DMS114 treated with DMSO at 0.1 percent for 48 hours (cell line): ENCODE measurements around the gene EMX1.

Experiments
- DNase-seq: peaks from one replicate; lab custom pipeline; 2025; ENCODE audit not compliant: unreplicated experiment; lab: John Stamatoyannopoulos, UW

Gene EMX1

DNA sequence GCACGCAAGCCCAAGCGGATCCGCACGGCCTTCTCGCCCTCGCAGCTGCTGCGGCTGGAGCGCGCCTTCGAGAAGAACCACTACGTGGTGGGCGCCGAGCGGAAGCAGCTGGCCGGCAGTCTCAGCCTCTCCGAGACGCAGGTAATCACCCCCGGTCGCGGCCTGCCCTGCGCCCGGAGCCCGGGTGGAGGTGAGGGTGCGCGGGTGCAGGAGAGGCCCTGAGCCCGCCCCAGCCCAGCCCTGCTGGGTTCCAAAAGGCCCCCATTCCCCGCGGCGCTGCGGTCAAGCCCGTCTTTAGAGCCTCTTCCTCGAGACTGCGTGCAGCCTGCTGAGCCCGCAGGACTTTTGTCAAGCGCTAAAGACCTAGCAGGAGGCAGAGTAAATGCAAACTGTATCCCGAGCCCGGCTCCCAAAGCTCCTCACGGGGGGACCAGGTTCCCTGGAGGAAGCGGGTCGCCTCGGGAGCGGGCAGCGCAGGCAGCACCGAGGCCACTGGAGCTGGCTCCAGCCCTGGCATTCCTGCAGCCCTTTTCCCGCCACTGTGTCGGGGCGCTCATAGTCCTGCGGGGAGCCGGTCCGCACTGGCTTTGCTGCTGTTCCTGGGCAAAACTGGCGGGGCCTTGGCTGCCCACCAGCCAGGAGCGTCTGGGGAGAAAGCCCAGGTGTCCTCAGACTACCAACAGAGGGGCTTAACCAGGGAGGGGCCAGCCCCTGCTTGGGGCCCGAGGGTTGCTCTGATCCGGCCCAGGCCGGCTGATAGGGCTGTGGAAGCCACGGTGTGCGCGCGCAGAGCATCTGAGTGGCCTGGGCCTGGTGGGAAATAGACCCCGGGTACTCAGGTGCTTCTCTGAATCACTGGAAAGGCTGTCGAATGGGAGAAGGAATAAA, 7.3 kb downstream of the EMX1 start:
- no peak for DNase-seq

DNA sequence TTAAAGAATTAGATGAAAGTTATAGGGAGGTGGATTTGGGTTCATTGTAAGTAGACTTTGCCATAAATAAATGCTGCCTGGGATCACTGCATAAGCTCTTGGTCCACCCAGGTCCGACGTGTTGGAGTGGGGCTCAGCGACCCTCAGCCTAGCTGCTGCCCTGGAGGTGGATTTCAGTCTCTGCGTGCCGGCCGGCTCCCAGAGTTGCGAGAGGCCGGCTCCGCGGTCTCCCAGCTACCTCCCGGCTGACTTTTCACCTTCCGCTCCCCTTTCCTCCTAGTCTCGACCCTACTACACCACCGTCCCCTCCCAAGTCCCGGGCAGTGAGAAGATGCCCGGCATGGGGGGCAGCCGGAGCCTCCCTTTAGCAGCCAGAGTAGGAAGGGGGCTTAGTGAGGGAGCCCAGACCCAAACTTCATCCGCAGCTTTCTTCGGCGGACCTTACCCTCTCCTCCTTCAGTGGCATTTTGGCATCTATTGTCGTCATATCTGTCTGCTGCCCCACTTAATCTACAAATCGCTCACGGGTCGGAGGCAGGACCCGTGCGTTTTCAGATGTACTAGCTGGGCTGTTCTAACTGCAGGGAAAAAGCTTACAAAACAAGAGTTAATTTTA, 8.1 kb downstream of the EMX1 start:
- no peak for DNase-seq

DNA sequence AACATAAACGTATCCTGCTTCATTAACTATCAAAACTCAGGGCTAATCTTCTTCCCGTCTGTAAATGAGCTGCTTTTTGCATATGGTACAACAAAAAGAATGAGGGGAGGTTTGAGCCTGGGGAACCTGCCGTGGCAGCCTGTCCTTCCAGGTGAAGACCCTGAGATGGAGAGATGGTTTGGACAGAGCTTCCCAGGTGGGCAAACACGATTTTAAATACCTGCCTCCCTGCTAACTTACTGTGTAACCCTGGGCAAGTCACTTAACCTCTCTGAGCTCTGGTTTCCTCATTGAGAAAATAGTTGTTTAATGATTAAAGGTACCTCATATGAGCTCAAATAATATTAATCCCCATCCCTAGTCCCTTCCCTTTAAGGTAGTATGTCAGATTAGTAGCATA, 9.0 kb downstream of the EMX1 start:
- no peak for DNase-seq

DNA sequence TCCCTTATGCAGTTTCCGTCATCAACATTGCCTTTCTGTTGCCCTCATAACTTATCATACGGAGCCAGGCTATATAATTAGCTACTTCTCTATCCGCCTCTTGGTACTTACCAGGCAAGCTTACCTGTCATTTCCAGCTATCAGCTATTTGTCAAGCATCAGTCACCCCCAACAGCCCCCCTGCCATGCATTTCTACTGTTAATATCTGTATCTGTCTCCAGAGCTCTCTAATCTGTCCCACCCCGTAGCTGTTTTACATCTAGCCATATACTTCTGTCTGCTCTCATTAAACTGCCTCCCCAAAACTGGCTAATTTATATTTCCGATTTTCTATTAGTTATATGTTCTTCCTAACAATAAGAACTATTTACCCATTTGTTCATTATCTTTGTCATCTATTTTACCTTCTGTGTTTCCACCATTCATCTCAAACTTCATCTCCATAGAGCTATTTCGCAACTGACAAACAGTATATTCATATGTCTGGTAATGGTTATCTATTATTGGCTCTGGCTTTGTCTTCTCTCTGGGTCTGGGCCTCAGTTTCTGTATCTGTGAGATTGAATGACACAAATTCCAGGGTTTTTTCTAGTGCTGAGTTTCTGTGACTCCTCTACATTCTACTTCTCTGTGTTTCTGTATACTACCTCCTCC, 9.6 kb downstream of the EMX1 start:
- no peak for DNase-seq

DNA sequence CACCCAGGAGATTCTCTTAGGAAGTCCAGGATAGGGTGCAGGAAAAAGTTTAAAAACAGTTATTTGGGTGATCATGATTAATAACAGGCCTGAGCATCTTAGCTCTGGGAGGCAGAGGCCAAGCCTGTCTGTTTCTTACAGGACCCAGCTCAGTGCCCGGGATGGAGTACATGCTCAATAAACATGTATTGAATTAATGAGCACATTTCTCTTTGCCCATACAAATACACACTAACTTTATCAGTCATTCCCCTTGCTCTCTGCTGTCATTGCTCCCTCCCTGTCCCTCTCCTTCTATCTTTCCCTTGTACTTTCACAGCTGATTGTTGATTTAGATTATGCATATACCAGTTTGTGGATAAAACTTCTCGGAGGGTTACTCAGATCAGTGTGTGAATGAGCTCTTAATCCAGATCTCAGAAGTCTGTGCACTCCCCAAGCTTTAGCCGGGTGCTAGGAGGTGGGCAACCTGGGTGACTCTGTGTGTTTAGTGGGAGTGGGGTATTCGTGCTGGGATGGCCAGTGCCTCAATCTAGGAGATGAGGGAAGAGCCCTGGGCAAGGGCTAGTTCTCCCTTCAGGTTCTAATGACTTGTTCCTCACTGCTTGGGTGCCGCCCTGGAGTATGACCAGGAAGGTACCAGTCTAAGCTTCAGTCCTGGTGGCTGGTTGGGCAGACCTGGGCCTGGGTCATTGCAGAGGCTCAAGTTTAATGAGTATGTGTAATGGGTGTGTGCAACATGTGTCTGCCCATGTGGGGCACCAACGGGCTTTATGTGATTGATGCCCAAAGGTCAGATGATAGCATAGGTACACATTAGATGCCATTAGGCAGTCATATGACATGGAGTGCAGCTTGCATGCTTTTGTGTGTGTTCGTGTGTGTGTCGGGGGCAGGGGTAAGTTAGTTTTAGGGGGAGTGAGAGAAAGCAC, 10.6 kb downstream of the EMX1 start:
- DNase-seq: no peak

DNA sequence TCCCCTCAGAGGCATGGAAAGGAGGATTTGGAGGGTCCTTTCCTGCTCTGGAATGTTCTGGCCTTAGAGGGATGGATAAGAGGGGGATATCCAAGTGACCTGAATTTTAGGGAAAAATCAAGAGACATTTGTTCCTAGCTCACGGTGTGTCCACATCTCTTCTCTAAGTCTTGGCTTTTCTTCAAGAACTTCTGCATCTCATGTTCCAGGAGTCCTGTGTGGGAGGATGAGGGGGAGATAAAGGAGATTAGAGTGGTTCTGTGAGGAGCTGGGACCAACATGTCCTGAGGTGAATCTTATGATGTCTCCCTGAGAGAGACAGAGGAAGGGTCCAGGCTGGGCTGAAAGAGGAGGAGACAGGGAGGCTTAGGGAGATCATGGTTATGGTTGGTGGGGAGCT, 11.7 kb downstream of the EMX1 start:
- DNase-seq: no peak

DNA sequence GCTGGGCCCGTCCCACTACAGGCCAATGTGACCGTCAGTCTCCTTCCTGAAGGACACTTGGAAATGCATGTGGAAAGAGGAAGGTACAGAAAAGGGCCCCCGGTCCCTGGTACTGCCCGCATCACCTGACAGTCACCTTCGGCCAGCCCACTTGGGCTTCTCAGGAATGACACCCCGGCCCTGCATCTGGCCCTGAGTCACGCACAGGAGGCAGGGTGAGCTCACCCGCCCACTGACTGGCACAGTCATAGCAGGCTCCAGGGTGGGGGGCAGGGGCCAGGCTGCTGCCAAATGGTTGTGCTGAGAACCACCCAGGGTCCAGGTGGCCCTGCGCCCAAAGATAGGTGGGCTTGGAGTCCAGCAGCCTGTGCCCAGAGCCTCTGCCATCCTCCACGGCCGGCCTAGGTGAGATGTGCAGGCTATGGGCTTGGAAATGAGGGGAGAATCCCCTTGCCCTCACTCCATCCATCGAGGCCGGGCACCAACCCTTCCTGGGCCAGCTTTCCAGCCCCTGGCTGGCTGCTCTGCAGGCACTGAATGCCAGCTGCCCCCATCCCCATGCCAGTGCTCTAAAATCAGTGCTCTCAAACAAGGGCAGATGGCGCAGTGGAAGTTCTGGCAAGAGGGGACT, 14.1 kb downstream of the EMX1 start:
- no peak for DNase-seq

DNA sequence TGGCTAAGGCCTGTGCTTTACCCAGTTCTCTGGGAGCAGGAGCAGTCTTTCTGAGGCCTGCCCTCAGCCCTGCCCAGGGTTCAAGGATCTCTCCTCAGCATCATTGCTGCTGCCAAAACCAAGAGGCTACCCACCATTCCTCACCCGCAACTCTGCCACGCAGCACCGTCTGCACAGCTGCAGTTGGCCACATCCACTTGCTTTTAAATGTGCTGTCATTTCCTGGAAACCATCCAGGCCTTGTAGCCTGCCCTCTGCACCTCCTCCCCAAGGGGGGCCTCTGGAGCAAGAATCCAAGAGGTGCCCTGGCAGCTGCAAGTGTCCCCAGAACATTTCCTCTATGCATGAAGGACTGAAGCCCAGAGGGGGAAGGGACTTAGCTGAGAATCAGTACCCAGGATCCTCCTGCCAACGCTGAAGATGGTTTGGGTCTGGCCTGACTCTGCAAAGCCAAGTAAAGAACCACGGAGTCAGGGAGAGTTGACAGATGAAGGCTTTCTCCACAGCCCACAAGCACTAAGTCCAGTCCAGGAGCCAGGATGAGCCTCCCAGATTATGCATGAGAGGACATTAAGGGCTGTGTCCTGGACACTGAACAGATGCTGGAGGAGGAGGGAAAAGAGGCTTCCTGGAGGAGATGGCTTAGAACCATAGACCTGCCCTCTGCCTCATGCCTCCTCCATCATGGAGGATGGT, 14.9 kb downstream of the EMX1 start:
- DNase-seq: no peak

DNA sequence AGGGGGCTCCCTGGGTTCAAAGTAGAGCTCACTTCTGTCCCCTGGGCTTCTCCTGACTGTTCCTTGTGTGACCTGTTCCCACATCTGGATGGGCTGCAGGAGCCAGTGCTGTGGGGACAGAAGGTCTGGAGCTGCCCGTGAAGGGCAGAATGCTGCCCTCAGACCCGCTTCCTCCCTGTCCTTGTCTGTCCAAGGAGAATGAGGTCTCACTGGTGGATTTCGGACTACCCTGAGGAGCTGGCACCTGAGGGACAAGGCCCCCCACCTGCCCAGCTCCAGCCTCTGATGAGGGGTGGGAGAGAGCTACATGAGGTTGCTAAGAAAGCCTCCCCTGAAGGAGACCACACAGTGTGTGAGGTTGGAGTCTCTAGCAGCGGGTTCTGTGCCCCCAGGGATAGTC, 15.5 kb downstream of the EMX1 start:
- no peak for DNase-seq

DNA sequence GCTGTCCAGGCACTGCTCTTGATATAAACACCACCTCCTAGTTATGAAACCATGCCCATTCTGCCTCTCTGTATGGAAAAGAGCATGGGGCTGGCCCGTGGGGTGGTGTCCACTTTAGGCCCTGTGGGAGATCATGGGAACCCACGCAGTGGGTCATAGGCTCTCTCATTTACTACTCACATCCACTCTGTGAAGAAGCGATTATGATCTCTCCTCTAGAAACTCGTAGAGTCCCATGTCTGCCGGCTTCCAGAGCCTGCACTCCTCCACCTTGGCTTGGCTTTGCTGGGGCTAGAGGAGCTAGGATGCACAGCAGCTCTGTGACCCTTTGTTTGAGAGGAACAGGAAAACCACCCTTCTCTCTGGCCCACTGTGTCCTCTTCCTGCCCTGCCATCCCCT, 15.9 kb downstream of the EMX1 start:
- DNase-seq: no peak

DNA sequence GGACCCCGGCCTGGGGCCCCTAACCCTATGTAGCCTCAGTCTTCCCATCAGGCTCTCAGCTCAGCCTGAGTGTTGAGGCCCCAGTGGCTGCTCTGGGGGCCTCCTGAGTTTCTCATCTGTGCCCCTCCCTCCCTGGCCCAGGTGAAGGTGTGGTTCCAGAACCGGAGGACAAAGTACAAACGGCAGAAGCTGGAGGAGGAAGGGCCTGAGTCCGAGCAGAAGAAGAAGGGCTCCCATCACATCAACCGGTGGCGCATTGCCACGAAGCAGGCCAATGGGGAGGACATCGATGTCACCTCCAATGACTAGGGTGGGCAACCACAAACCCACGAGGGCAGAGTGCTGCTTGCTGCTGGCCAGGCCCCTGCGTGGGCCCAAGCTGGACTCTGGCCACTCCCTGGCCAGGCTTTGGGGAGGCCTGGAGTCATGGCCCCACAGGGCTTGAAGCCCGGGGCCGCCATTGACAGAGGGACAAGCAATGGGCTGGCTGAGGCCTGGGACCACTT, 16.4 kb downstream of the EMX1 start:
- DNase-seq: no peak

DNA sequence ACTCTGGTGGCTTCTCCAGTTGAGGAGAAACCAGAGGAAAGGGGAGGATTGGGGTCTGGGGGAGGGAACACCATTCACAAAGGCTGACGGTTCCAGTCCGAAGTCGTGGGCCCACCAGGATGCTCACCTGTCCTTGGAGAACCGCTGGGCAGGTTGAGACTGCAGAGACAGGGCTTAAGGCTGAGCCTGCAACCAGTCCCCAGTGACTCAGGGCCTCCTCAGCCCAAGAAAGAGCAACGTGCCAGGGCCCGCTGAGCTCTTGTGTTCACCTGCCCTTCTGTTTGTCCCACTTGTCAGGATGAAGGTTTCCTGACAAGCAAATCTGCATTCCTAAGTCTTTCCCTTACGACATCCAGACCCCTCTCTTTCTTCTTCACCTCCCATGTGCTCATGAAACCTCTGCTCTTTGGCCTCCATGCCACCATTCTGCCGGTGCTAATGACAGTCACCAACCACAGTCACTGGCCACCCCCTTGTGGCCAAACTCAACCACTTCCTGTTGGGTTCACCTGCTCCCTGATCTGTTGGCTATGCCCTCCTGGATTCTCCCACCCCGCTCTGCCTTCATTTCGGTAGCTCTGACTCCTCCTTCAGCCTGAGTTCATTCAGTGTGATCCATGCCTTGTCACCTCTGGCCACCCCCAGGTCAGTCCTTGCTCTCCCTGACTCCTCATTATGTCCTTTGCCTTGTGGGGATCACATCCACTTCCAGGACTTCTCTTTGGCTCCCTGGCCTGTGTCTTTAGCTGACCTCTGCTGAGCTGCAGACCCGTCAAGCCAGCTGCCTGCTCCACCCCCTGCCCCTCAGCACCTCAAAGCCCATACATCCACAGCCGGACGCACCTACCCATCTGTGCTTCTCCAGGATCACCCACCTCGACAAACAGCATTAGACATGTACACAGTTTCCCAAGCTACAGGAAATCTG, 17.6 kb downstream of the EMX1 start:
- DNase-seq: peak; percentile 16

DNA sequence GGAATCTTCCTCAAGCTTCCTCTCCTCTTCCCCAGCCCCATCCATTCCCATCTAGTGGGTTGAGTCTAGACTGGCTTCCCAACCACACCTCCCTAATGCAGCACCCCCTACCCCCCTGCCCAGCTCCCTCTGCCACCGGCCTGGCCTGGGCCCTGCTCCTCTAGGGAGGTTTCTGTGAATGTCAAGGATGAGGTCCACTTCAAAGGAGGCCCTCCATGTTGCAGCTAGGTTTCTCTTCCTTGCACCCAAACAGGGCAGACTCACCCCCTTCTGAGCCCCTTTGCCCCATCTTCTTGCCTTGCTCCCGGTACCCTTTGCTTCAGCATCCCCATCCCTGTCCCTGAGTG, 18.3 kb downstream of the EMX1 start:
- DNase-seq: no peak

DNA sequence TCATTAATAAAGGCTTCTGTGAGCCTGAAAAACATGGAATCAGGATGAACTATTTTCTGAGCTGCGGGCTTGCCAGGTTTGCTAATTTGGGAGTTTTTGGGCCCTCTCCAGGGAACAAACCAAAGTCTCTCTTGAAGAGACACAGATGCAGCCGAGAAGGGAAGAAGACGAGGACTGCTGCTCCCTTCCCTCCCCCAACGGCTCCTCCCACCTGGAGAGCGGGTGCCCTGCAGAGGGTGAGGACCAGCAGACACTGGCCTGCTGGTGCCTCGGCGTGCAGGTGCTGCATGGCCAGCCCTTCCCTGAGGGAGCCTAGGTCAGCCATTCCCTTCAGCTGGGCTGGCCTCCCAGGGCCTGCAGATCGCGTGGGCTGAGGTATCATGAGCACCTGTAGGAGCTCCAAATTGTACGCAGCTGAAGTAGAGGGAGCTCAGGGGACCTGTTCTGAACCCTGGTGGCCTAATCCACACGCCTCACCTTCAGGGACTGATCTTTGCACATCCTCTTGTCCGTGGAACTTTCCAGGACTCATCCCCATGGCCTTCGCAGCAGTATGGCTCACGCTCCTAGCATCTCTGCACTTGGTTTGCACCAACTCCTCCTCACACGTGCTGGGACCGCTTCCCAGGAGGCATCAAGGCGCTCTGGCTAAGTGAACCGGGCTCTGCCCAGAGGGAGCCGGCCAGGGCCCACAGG, 19.5 kb downstream of the EMX1 start:
- no peak for DNase-seq

DNA sequence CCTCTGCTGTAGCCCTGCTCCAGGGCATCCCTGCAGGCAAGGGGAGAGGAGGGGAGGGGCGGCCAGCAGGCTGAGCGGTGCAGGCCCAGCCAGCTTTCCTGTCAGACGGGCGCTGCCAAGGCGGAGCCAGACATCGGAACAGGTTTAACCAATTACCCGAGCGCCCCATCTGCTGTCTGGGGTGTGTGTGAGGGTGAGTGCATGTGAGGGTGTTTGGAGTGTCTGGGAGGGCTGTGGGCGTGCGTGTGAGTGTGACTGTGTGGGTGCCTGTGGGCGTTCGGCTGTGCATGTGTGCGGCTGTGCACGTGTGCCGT, 20.0 kb downstream of the EMX1 start:
- DNase-seq: no peak

DNA sequence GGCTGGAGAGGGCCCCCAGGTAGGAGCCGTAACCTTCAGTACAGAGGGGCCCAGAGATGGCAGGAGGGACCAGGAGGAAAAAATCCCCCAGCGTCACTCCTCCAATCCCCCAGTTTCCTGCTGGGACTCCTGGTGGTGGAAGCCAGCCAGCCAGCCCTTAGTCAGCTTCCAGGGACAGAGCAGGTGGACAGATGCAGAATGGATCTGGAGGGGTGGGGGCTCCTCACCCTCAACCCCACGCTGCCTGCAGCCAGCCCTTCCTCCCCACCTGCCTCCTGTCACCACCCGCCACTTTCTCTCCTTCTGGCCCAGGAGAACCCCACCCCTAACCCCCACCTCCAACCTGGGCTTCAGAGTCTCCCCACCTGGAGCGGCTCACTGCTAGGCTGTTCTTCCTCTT, 21.1 kb downstream of the EMX1 start:
- DNase-seq: no peak

DNA sequence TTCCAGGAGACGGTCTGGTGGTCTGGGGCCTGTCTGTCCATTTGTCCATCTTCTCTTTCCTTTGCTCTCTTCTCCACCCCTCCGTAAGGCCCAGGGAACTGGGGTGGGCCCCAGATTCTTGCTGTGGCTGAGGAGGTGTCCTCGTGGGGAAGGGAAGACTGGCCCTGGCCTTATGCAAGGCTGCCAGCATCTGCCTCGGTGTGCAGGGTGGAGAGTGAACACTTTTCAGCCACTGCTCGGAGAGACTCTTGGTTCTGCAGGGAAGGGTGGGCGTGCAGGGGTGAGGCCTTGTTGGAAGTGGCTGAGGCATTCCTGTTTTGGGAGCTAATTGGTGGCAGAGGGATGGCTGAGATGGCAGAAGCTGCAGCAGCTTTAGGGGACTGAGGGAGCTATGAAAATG, 23.0 kb downstream of the EMX1 start:
- no peak for DNase-seq

DNA sequence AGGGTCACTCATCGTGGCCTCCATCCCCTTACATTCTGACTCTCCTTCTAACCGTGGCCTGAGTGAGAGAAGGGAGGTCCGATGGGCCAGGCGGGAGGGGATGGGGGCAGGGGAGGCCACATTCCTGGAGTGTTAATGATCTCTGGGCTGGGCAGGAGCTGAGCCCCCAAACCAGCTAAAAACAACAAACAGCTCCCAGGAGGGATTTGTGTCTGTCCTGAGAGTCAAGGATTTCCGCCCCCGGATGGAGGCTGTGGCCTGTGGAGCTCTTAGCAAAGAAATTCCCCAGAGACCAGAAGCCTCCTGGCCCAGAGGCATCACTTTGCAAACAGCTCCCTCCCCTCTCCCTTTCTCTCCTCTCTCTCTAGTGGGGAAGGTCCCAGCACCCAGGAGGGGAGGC, 23.5 kb downstream of the EMX1 start:
- no peak for DNase-seq

DNA sequence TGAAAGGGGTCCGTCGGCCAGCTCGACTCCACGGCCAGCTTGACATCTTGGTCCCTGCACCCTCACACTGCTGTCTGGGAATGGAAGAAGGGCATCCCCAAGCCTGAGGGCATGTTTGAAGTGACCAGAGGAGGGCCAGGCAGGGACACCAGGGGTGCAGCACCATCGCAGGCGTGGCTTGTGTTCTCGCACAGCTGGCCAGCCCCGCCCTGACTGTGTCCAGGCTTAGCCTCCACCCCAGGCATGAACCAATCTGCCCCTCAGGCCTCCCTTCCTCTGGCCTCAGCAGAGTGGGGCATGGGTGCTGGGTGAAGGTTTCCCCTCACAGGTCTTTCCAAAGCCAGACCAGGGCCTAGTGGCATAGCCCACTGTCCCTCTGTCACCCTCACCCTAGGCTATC, 25.0 kb downstream of the EMX1 start:
- no peak for DNase-seq
